ENCODE measurements around the gene SKAP2. TPM values are rescaled to one million over a fixed set of nuclear protein-coding genes. Genes with fewer than 3 reads are reported as not detected.

Gene SKAP2
- total RNA-seq, 1 experiment from 2014 or later = 30.7 TPM

GRCh38 chr7:26910221-26910620 lies 45.8 kb upstream of the SKAP2 start:
- Histone ChIP-seq H3K4me2 (ENCODE audit: low read length) (peak overlapping the region; percentile 62), H3K9me2 (ENCODE audit: insufficient read depth) (no peaks in the 10 kb centered on the region), H3K4me1 (ENCODE audit: control insufficient read depth in 1 of 2, insufficient read depth in 2 of 2, low read length in 2 of 2) (peaks cover 10 to 24% of the 10 kb centered on the region in 2 experiments; a peak in 3 of 4 replicates), H3K9me3 (ENCODE audit: control insufficient read depth in 1 of 2, insufficient read depth in 1 of 2, low read depth in 1 of 2, low read length in 2 of 2) (no peaks in the 10 kb centered on the region), H3K4me3 (replicated peaks in 1 of 2; ENCODE audit: low read depth in 1 of 2, low read length in 2 of 2) (no peak overlapping the region), H3K9ac (ENCODE audit: low read length) (no peak overlapping the region), H3K27ac (ENCODE audit: low read depth, low read length) (no peak overlapping the region), H4K20me1 (ENCODE audit: insufficient read depth) (no peaks in the 10 kb centered on the region), H3K36me3 (ENCODE audit: control insufficient read depth in 1 of 2, insufficient read depth in 2 of 2, low read length in 2 of 2) (no peaks in the 10 kb centered on the region), H3K79me2 (ENCODE audit: insufficient read depth, low read length) (no peaks in the 10 kb centered on the region), H3K27me3 (ENCODE audit: insufficient read depth, low read length) (no peaks in the 10 kb centered on the region), H2AFZ (ENCODE audit: low read depth, low read length, poor library complexity, severe bottlenecking) (peak overlapping the region; percentile 81)
- 0 out of 2 replicates have a peak, but pooled peaks have one; percentile 30 for TF ChIP-seq CBX3 (IDR thresholded peaks at IDR 0.05; ENCODE audit: low read depth)
- TF ChIP-seq SP1 (IDR thresholded peaks at IDR 0.05; ENCODE audit: low read depth) = peak; percentile 40; the same call in 1 of the 2 replicates
- peak; percentile 66; the same call in 1 of the 2 replicates for TF ChIP-seq JUND (IDR thresholded peaks at IDR 0.05)
- TF ChIP-seq MAX (IDR thresholded peaks at IDR 0.05) = 0 out of 2 replicates have a peak, but pooled peaks have one; percentile 20
- peak; percentile 71 for TF ChIP-seq FOSL1 (IDR thresholded peaks at IDR 0.05; ENCODE audit: low read depth)
- TF ChIP-seq ELF1 (IDR thresholded peaks at IDR 0.05; ENCODE audit: borderline replicate concordance, low read depth) = no peak
- TF ChIP-seq ATF3 (IDR thresholded peaks at IDR 0.05) = no peak
- peak; percentile 78 for TF ChIP-seq CEBPB (IDR thresholded peaks at IDR 0.05; ENCODE audit: low read depth)
- CTCF ChIA-PET = interaction anchor here (1.3 kb wide), 1 partner anchor 240 kb away, joined by 3 read pairs; no protein-coding TSS in a partner anchor
- BruUV-seq (replicated peaks) = no TSS peak
- intact Hi-C loops (cut with micrococcal nuclease) = no loop called here
- DNase-seq (ENCODE audit: low read depth, low spot score) = peak; percentile 36
- RAD21 ChIA-PET (ENCODE audit: low non-redundant PET in 1 of 2, low total read pairs in 2 of 2, uncharacterized antibody in 2 of 2, unreplicated experiment in 2 of 2) = no interaction called here
- POLR2A ChIA-PET = no interaction called here
- ATAC-seq = peak; percentile 94

- ChIA-PET POLR2A (no interaction called here), RAD21 (ENCODE audit: low non-redundant PET in 1 of 2, low total read pairs in 2 of 2, uncharacterized antibody in 2 of 2, unreplicated experiment in 2 of 2) (no interaction called here), CTCF (no interaction called here)
- Histone ChIP-seq H3K36me3 (ENCODE audit: control insufficient read depth in 1 of 2, insufficient read depth in 2 of 2, low read length in 2 of 2) (no peaks in the 10 kb centered on the region), H3K79me2 (ENCODE audit: insufficient read depth, low read length) (no peaks in the 10 kb centered on the region), H3K9ac (ENCODE audit: low read length) (no peak overlapping the region), H3K27me3 (ENCODE audit: insufficient read depth, low read length) (no peaks in the 10 kb centered on the region), H3K4me3 (replicated peaks in 1 of 2; ENCODE audit: low read depth in 1 of 2, low read length in 2 of 2) (no peak overlapping the region), H4K20me1 (ENCODE audit: insufficient read depth) (no peaks in the 10 kb centered on the region), H3K9me3 (ENCODE audit: control insufficient read depth in 1 of 2, insufficient read depth in 1 of 2, low read depth in 1 of 2, low read length in 2 of 2) (no peaks in the 10 kb centered on the region), H3K9me2 (ENCODE audit: insufficient read depth) (no peaks in the 10 kb centered on the region), H3K4me1 (ENCODE audit: control insufficient read depth in 1 of 2, insufficient read depth in 2 of 2, low read length in 2 of 2) (no peaks in the 10 kb centered on the region), H3K27ac (ENCODE audit: low read depth, low read length) (no peak overlapping the region), H2AFZ (ENCODE audit: low read depth, low read length, poor library complexity, severe bottlenecking) (peak overlapping the region; percentile 38), H3K4me2 (ENCODE audit: low read length) (no peak overlapping the region)
- intact Hi-C loops (cut with micrococcal nuclease) = no loop called here
- no peak for ATAC-seq
- no TSS peak for BruUV-seq (replicated peaks)
- DNase-seq (ENCODE audit: low read depth, low spot score) = no peak
- TF ChIP-seq POLR2A (IDR thresholded peaks at IDR 0.05; ENCODE audit: borderline replicate concordance, extremely low read depth, insufficient read depth, insufficient read length) (no peak), CEBPB (IDR thresholded peaks at IDR 0.05; ENCODE audit: low read depth) (no peak), RAD21 (IDR thresholded peaks at IDR 0.05; ENCODE audit: low read depth) (no peak), CTCF (IDR thresholded peaks at IDR 0.05 in 2 of 3, conservative IDR thresholded peaks at IDR 0.05 in 1 of 3; ENCODE audit: borderline replicate concordance in 1 of 3, insufficient read depth in 1 of 3, low read depth in 2 of 3, low read length in 2 of 3) (no peak), EZH2 (IDR thresholded peaks at IDR 0.05) (no peak), EZH2phosphoT487 (IDR thresholded peaks at IDR 0.05; ENCODE audit: borderline replicate concordance) (no peak), ELF1 (IDR thresholded peaks at IDR 0.05; ENCODE audit: borderline replicate concordance, low read depth) (no peak), SRF (IDR thresholded peaks at IDR 0.05; ENCODE audit: low read depth) (no peak), REST (IDR thresholded peaks at IDR 0.05; ENCODE audit: low read depth) (no peak), YY1 (IDR thresholded peaks at IDR 0.05; ENCODE audit: extremely low read depth, insufficient replicate concordance, low read depth, low read length) (no peak), ATF3 (IDR thresholded peaks at IDR 0.05) (no peak)
Measured at GRCh38 chr7:26900251-26900650, 35.9 kb upstream of the SKAP2 start.
